Right lung (tissue), 5 donors: ENCODE results near the gene HSPA4L. TPM values are rescaled to one million over a fixed set of nuclear protein-coding genes. Genes with fewer than 3 reads are reported as not detected.

Source experiments
- DNase-seq, 2 donors: peaks; one replicate each; pipeline ENCODE4 v3.0.0-alpha.2; 2013
- polyA plus RNA-seq, 5 donors: library from polyadenylated mRNA; unstranded; fragments of 120-200 nt; gene quantifications; one replicate each; pipeline versions ENCODE4 v1.2.1 to v1.2.3, GENCODE V29; 2013; ENCODE audit warnings: inconsistent platforms in 1 of 5, low replicate concordance in 1 of 5; ENCODE audit not compliant: insufficient read length in 5 of 5, insufficient read depth in 1 of 5

HSPA4L gene
- polyA plus RNA-seq, 5 donors, result 5.9 to 244 (median 6.2) TPM

DNA sequence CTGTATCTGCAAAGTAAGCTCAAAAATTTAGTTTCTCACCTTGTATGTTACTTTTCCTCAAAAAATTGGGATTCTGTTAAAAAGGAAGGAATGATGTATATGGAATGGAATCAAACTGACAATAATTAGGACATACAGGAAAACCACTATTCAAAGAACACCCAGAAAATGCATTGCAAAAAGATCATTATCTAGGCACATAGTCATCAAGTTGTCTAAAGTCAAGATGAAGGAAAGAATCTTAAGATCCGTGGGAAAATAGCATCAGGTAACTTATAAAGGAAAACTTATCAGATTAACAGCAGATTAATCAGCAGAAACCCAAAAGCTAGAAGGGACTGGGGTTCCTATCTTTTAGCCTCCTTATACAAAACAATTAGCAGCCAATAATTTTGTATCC, 75.5 kb downstream of the HSPA4L start:
- no peak for DNase-seq

DNA sequence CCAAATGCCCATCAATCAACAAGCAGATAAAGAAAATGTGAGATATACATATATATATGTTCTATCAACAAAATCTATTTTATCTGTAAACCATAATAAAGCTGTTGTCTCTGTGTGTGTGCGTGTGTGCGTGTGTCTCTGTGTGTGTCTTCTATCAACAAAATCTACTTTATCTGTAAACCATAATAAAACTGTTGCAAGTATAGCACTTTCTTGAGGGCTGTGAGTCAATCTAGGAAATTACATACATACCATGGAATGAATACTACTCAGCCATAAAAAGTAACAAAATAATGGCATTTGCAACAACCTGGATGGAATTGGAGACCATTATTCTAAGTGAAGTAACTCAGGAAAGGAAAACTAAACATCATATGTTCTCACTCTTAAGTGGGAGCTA, 86.1 kb downstream of the HSPA4L start:
- DNase-seq, result no peak

DNA sequence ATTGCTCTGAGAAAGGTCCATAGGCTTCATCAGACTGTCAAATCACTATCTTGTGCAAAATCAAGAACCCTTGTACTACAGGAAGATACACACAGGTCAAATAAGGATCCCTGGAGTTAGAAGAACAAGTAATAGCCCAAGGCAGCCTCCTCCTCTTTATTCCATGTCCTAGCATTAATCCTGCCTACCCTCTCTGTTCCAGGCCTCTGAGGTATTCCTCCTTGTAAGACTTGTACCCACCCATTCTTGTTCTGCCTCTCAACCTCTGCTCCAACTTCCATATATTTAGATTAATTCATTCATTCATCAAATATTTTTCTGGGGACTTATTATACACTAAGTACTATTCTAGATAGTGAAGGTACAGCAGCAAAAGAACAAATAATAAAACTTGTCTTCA, 88.2 kb downstream of the HSPA4L start:
- no peak for DNase-seq

DNA sequence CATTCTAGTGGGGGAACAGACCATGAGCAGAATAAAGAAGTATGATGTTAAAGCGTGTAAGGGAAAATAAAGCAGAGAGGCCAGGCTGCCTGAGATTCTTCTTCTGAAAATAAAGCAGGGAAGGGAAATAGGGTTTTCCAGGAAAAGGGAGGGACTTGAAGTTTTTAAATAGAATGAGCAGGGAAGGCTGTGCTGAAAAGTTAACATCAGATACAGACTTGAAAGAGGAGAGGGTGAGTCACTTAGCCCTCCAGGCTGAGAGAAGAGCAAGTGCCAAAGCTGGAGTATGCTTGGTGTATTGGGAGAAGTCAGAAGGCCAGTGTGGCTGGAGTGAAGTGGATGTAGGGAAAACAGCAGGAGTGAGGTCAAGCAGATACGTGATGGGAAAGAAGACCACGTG, 88.6 kb downstream of the HSPA4L start:
- DNase-seq, result no peak

DNA sequence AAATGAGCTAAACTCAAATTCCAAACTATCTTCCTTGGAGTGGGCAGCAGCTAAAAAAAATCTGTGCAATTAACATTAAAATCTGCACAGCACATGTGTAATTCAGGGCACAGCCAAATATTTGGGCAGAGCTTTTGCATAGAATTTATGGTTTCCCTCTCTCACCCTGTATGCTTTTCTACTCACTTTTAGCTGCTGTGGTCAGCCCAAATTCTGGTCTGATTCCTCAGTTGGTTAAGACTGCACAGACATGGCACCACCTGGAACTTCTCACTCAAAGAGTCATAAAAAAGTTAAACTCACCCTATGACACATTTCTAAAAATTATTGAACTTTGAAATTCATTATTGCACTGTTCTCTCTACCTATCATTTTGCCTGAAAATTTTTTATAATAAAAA, 93.7 kb downstream of the HSPA4L start:
- DNase-seq, result no peak

DNA sequence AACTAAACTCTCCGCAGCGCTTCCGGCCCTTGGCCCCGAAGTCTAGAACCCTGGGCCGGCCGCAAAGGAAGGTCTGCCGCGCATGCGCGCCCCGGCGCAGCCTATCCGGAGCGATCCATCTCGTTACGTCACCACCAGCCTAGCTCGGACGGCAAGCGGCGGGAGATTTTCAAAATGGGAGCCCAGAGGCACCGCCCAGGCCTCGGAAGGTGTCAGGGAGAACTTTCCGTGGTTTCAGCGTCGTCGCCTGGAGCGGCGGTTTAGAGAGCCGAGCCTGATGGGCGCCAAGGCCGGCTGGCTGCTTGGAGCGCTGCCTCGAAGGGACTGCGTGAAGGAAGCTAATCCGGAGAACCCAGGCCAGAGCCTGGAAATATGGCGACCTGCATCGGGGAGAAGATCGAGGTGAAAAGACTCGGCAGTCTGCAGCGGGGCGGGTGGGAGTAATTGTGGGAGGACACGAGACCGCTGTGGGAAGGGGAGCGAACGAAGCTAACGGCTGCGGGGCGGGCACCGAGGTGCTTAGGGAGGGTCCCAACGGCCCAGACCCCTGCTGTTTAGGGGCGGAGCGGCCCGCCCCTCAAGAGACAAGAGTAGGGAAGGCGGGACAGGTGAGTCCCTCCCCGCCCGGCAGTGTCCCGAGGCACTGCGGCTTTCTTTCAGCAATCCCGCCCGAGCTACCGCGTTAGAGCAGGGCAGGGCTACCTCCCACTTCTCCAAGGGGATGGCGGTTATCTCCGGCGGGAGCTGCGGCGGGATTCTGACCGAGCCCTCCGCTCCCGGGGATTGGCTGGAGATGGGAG, 98.8 kb downstream of the HSPA4L start, which contains the start of gene PLK4:
TSS of gene PLK4 (plus strand) at position 131 of the 800 bp plus-strand sequence. CDS start at position 373, 242 bp downstream.
- DNase-seq, result peak; percentile 97 to 98

DNA sequence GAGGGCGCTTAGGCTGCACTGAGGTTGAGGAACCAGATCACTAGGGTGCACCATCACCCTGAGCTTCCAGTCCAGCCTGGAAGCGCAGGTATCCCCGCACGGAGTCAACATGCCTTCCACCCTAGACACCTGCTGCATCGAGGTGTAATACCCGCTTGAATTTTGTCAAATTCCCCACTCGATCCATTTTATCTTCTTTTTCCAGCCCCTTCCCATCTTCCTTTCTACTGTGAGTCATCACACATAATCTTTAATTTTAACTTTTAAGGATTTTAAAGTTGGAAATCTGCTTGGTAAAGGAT, 99.4 kb downstream of the HSPA4L start:
- DNase-seq, result no peak

DNA sequence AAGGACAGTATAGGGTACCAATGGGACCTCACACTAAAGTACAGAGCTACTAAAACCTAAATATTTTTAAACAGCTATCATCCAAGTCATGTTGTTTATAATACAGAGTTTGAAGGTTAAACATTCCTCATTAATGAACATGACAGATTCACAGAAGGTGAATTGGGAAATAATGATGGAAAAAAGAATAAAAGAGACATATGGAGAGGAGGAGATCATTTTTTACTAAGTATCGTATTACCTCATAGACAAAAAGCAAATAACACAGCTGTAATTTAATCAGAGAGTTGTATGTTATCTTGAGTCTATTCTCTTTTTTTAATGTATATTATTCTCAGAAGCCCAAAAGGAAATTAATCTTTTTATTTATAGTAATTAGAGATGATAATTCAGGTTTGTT, 106.4 kb downstream of the HSPA4L start:
- DNase-seq, result no peak

DNA sequence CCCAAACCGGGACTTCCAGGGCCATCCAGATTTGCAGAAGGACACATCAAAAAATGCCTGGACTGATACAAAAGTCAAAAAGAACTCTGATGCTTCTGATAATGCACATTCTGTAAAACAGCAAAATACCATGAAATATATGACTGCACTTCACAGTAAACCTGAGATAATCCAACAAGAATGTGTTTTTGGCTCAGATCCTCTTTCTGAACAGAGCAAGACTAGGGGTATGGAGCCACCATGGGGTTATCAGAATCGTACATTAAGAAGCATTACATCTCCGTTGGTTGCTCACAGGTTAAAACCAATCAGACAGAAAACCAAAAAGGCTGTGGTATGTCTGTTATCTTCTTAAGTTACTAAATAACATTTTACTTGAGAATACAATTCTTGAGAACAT, 107.8 kb downstream of the HSPA4L start:
- DNase-seq, result no peak

Other genes starting within 250 kb of the HSPA4L start
- 10 to 100 TPM; 22.8 to 42.3 (median 35.5) TPM for gene INTU, start 149.4 kb upstream of the HSPA4L start, polyA plus RNA-seq
- gene SLC25A31, start 51.9 kb upstream of the HSPA4L start, polyA plus RNA-seq, result not detected
- gene PLK4, start 98.6 kb downstream of the HSPA4L start, polyA plus RNA-seq, result 10 to 100 TPM; 14.7 to 43.2 (median 24.0) TPM
- 10 to 100 TPM; 25.2 to 40.6 (median 28.2) TPM for gene MFSD8, start 182.9 kb downstream of the HSPA4L start, polyA plus RNA-seq
- 10 to 100 TPM; 12.2 to 19.7 (median 16.9) TPM for gene ABHD18, start 183.1 kb downstream of the HSPA4L start, polyA plus RNA-seq